Measurements from ENCODE around the gene SHOC2.

DNA sequence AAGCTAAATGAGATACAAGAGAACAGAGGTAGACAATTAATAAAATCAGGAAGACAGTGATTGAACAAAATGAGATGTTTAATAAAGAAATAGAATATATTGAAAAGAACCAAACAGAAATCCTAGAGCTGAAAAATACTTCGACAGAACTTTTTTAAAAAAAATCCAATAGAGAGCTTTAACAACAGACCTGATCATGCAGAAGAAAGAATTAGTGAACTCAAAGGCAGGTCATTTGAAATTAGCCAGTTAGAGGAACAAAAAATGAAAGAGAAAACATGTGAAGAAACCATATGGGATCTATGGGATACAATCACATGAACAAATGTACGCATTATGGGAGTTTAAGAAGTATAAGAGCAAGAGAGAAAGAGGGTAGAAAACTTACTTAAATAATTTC, 120.1 kb downstream of the SHOC2 start:
- TF ChIP-seq, protein P1, sequence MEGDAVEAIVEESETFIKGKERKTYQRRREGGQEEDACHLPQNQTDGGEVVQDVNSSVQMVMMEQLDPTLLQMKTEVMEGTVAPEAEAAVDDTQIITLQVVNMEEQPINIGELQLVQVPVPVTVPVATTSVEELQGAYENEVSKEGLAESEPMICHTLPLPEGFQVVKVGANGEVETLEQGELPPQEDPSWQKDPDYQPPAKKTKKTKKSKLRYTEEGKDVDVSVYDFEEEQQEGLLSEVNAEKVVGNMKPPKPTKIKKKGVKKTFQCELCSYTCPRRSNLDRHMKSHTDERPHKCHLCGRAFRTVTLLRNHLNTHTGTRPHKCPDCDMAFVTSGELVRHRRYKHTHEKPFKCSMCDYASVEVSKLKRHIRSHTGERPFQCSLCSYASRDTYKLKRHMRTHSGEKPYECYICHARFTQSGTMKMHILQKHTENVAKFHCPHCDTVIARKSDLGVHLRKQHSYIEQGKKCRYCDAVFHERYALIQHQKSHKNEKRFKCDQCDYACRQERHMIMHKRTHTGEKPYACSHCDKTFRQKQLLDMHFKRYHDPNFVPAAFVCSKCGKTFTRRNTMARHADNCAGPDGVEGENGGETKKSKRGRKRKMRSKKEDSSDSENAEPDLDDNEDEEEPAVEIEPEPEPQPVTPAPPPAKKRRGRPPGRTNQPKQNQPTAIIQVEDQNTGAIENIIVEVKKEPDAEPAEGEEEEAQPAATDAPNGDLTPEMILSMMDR (IDR thresholded peaks at IDR 0.05), result no peak
- TF ChIP-seq TCF12 (IDR thresholded peaks at IDR 0.05), result no peak
- no peak for TF ChIP-seq JUND (IDR thresholded peaks at IDR 0.05)
- no peak for TF ChIP-seq MXI1 (IDR thresholded peaks at IDR 0.05; ENCODE audit: low read depth, low read length)
- no peak for TF ChIP-seq FOXJ3 (CRISPR knock-in tag; IDR thresholded peaks at IDR 0.05)
- TF ChIP-seq POLR2AphosphoS5 (IDR thresholded peaks at IDR 0.05; ENCODE audit: low read depth, low read length), result no peak

Data from SK-N-SH (cell line).